DOHH2 (cell line): ENCODE results near the gene DUSP3.

ENCODE experiments used
- H3F3A ChIP-seq: fragments of 200-600 bp; sonication (generic), shearing (Covaris generic); 2 replicates; pipeline ENCODE4 v1.6.0; 2016; ENCODE audit warnings: antibody characterized with exemption, mild to moderate bottlenecking; ENCODE audit not compliant: control insufficient read depth, insufficient read depth
- H3K27ac ChIP-seq: fragments of 200-600 bp; sonication (generic); 2 replicates; pipeline ENCODE4 v1.5.1; 2014; ENCODE audit warnings: low read depth, mild to moderate bottlenecking, low read length, moderate library complexity
- H3K27me3 ChIP-seq: fragments of 200-600 bp; sonication (generic); 2 replicates; pipeline ENCODE4 v1.6.1; 2014; ENCODE audit warnings: mild to moderate bottlenecking, low read length, mixed read lengths; ENCODE audit not compliant: control insufficient read depth
- H3K36me3 ChIP-seq: fragments of 200-600 bp; sonication (generic); 2 replicates; pipeline ENCODE4 v1.6.1; 2014; ENCODE audit warnings: mild to moderate bottlenecking, low read length, moderate library complexity, mixed read lengths; ENCODE audit not compliant: control insufficient read depth
- H3K4me1 ChIP-seq: fragments of 200-600 bp; sonication (generic); 2 replicates; pipeline ENCODE4 v1.6.1; 2014; ENCODE audit warnings: mild to moderate bottlenecking, low read length, mixed read lengths; ENCODE audit not compliant: control insufficient read depth
- H3K4me2 ChIP-seq: fragments of 200-600 bp; sonication (generic); 2 replicates; pipeline ENCODE4 v1.6.0; 2014; ENCODE audit warnings: mild to moderate bottlenecking, low read length, moderate library complexity
- H3K4me3 ChIP-seq: fragments of 200-600 bp; sonication (generic); 2 replicates; pipeline ENCODE4 v1.5.1; 2014; ENCODE audit warnings: mild to moderate bottlenecking, low read length, mixed read lengths
- H3K79me2 ChIP-seq: fragments of 200-600 bp; sonication (generic); 2 replicates; pipeline ENCODE4 v1.6.1; 2014; ENCODE audit warnings: mild to moderate bottlenecking, low read length, mixed read lengths; ENCODE audit not compliant: control insufficient read depth
- H3K9me2 ChIP-seq: fragments of 200-600 bp; sonication (generic); replicated peaks from 2 replicates; pipeline ENCODE4 v1.6.1; 2014; ENCODE audit warnings: mild to moderate bottlenecking, low read length, mixed read lengths; ENCODE audit not compliant: control insufficient read depth
- H3K9me3 ChIP-seq: fragments of 200-600 bp; sonication (generic); 2 replicates; pipeline ENCODE4 v1.6.1; 2014; ENCODE audit warnings: antibody characterized with exemption, low read length, mixed read lengths; ENCODE audit not compliant: control insufficient read depth, insufficient read depth
- H4K20me1 ChIP-seq: fragments of 200-600 bp; sonication (generic); 2 replicates; pipeline ENCODE4 v1.6.0; 2014; ENCODE audit warnings: low read depth, mild to moderate bottlenecking, antibody characterized with exemption, low read length, moderate library complexity; ENCODE audit not compliant: control insufficient read depth, insufficient read depth
- EZH2phosphoT487 ChIP-seq: fragments of 200-600 bp; sonication (generic); IDR thresholded peaks from 2 replicates; pipeline ENCODE4 v1.6.1; 2017; ENCODE audit warnings: borderline replicate concordance, mild to moderate bottlenecking, antibody characterized with exemption, low read length, moderate library complexity, mixed read lengths
- TF ChIP-seq, protein P1 (sequence below): fragments of 200-600 bp; sonication (generic); IDR thresholded peaks from one replicate; pipeline ENCODE4 v1.5.1; 2014; ENCODE audit warnings: antibody characterized with exemption, mild to moderate bottlenecking, low read depth, low read length; ENCODE audit not compliant: poor library complexity, severe bottlenecking

Gene DUSP3

DNA sequence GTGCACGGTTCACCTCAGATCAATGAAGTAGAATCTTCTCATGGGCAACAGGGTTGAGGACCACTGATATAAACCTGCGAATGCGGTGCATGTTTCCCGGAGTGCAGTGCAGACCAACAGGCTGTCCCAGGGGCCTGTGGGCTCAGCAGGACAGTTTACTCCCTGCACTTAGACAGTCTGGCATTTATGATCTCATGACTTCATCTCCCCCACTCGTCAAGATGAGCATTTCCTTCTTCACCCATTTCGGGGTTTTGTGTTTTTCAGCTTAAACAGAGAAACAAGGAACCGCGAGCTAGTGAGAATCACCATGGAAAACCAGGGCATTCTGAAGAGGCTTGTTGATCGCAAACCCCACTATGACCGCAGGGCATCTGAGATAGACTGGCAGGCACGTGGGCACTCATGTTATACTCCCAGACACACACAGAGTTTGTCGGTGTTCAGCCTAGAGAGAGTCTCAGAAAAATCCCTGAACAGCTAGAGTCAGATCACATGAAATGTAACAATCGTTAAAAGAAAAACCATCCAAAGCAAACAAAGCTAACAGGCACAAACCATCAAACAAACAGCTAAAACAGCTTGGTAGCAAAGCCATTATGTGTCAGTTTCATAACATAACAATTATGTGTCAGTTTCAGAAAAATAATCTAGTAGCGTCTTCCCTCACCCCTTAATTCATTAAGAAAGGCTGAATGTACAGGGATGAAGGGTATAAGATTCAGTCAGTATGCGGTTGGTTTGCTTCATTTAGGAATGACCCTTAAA is 4.3 kb upstream of the DUSP3 start:
- no peak for TF ChIP-seq EZH2phosphoT487
- TF ChIP-seq, protein P1, sequence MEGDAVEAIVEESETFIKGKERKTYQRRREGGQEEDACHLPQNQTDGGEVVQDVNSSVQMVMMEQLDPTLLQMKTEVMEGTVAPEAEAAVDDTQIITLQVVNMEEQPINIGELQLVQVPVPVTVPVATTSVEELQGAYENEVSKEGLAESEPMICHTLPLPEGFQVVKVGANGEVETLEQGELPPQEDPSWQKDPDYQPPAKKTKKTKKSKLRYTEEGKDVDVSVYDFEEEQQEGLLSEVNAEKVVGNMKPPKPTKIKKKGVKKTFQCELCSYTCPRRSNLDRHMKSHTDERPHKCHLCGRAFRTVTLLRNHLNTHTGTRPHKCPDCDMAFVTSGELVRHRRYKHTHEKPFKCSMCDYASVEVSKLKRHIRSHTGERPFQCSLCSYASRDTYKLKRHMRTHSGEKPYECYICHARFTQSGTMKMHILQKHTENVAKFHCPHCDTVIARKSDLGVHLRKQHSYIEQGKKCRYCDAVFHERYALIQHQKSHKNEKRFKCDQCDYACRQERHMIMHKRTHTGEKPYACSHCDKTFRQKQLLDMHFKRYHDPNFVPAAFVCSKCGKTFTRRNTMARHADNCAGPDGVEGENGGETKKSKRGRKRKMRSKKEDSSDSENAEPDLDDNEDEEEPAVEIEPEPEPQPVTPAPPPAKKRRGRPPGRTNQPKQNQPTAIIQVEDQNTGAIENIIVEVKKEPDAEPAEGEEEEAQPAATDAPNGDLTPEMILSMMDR: no peak

DNA sequence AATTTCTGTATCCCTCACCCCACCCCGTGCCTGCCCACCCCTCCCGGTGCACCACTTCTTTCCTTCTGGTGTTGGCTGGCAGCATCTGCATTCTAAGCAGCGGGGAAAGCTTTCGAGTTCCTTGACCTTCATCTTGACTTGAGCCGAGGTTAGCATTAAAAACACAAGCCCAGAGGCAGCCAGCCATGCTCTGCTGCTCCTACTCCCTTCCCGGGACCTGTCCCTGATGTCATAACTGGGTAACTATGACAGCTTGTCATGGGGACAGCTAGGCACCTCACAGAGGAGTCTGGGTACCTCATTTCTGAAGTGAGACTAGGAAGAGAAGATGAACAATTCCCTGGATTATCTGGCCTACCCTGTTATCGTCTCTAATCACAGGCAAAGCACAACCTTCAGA is 1.4 kb upstream of the DUSP3 start, which contains the start of gene CFAP97D1:
Gene CFAP97D1 (plus strand): TSS at position 301 of the 400 bp plus-strand sequence. CDS start 28 bp downstream, at position 329.
- no peak for TF ChIP-seq EZH2phosphoT487
- TF ChIP-seq, protein P1: no peak
- no peak within 1 kb of the TSS for H3K27ac ChIP-seq
- no peaks in the 10 kb centered on the region for H3K9me2 ChIP-seq
- peak within 1 kb of the TSS; percentile 86 for H3K4me3 ChIP-seq
- peaks cover 11% of the 10 kb centered on the region; the same call in 1 of the 2 replicates for H3K4me1 ChIP-seq
- peak within 1 kb of the TSS; percentile 97 for H3K4me2 ChIP-seq
- H3K79me2 ChIP-seq: no peaks in the 10 kb centered on the region
- H3K36me3 ChIP-seq: no peaks in the 10 kb centered on the region
- H4K20me1 ChIP-seq: no peaks in the 10 kb centered on the region
- no peaks in the 10 kb centered on the region for H3F3A ChIP-seq
- H3K9me3 ChIP-seq: no peaks in the 10 kb centered on the region
- H3K27me3 ChIP-seq: peaks cover 48% of the 10 kb centered on the region

More for the DNA sequence above, 4.3 kb upstream of the DUSP3 start:
- Histone ChIP-seq H3K9me2 (no peaks in the 10 kb centered on the region), H3K27me3 (peaks cover 46% of the 10 kb centered on the region), H3K36me3 (no peaks in the 10 kb centered on the region), H3K4me2 (no peak overlapping the region), H3K4me1 (peaks cover 10% of the 10 kb centered on the region; the same call in 1 of the 2 replicates), H3K9me3 (no peaks in the 10 kb centered on the region), H3K79me2 (no peaks in the 10 kb centered on the region), H3F3A (no peaks in the 10 kb centered on the region), H3K4me3 (no peak overlapping the region), H4K20me1 (no peaks in the 10 kb centered on the region), H3K27ac (no peak overlapping the region)

DNA sequence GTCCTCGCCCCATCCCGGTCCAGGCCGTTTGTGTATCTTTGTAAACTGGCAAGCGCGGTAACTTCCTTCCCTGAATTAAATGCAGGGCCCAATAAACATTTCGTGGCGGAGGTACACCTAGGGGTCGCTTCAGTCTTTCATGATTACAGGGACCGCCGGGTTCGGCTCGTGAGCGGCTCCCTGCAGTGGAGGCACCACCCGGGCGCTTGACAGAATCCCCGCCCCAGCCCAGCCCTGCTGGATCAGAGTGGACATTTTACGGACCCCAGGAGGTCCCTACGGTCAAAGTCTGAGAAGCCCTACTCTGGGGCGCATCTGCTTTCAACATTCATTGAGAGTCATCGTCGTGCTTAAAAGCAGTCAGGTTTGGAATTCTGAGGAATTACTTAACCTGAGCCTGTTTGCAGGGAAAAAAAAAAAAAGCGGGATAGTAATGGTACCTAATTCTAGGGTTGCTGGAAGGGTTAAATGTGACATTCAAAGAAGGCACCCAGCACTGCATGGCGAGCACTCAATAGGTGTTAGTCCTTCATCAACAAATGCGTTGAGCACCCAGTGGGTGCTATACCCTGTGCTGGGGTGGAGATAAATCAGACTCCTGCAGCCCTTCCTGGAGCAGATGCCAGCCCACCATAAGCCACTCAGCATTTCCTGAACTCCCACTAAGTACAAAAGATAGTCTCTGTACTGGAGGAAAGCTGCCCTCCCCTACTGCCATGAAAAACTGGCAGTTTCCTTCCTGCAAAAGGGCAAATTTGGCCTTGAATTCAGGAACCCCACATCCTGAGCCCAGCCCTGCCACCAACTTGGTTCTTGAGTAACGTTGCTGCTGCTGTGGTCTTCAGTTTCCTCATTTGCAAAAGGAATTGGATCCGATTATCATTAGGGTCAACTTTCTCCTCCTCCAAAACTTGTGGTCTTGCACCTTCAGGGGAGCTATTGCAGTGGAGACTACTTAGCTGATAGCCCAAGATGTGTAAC is 658 bp upstream of the DUSP3 start:
- no peaks in the 10 kb centered on the region for H3F3A ChIP-seq
- peak overlapping the region; percentile 86 for H3K4me3 ChIP-seq
- H3K9me2 ChIP-seq: no peaks in the 10 kb centered on the region
- no peaks in the 10 kb centered on the region for H3K9me3 ChIP-seq
- no peaks in the 10 kb centered on the region for H4K20me1 ChIP-seq
- H3K4me1 ChIP-seq: peaks cover 11% of the 10 kb centered on the region; the same call in 1 of the 2 replicates
- H3K36me3 ChIP-seq: no peaks in the 10 kb centered on the region
- no peaks in the 10 kb centered on the region for H3K79me2 ChIP-seq
- peaks cover 42% of the 10 kb centered on the region for H3K27me3 ChIP-seq
- TF ChIP-seq, protein P1: peak; percentile 24
- TF ChIP-seq EZH2phosphoT487: 0 out of 2 replicates have a peak, but pooled peaks have one; percentile 61
- H3K4me2 ChIP-seq: peak overlapping the region; percentile 97
- H3K27ac ChIP-seq: no peak overlapping the region
